Neural cell (in vitro differentiated cells): ENCODE measurements around the gene LHFPL6. TPM values are rescaled to one million over a fixed set of nuclear protein-coding genes. Genes with fewer than 3 reads are reported as not detected.

Experiments used
- H2AFZ ChIP-seq: fragments of 200-600, 300-800 bp; sonication (generic), shearing (Covaris generic); 2 replicates; pipeline ENCODE4 v1.6.0; 2014; ENCODE audit warnings: low read depth, mild to moderate bottlenecking, antibody characterized with exemption, low read length, moderate library complexity
- H3F3A ChIP-seq: fragments of 200-600 bp; shearing (Covaris generic); 2 replicates; pipeline ENCODE4 v1.6.1; 2016; ENCODE audit warnings: mild to moderate bottlenecking, moderate library complexity, mixed read lengths, antibody characterized with exemption, low read length; ENCODE audit not compliant: insufficient read depth, poor library complexity, severe bottlenecking
- H3K27ac ChIP-seq: fragments of 200-600, 300-800 bp; sonication (generic), shearing (Covaris generic); 2 replicates; pipeline ENCODE4 v1.5.1; 2014; ENCODE audit warnings: mild to moderate bottlenecking, low read length, moderate library complexity
- H3K27me3 ChIP-seq: fragments of 300-800, 200-600 bp; sonication (generic), shearing (Covaris generic); 2 replicates; pipeline ENCODE4 v1.6.0; 2014; ENCODE audit warnings: mild to moderate bottlenecking, low read depth, low read length, moderate library complexity; ENCODE audit not compliant: insufficient read depth
- H3K36me3 ChIP-seq: fragments of 300-800, 200-600 bp; sonication (generic), shearing (Covaris generic); 2 replicates; pipeline ENCODE4 v1.5.1; 2014; ENCODE audit warnings: mild to moderate bottlenecking, antibody characterized with exemption, low read length, moderate library complexity; ENCODE audit not compliant: insufficient read depth
- H3K4me2 ChIP-seq: fragments of 300-800, 200-600 bp; sonication (generic), shearing (Covaris generic); 2 replicates; pipeline ENCODE4 v1.6.0; 2014; ENCODE audit warnings: mild to moderate bottlenecking, low read length
- H3K4me3 ChIP-seq: fragments of 300-800, 200-600 bp; sonication (generic), shearing (Covaris generic); 2 replicates; pipeline ENCODE4 v1.5.1; 2014; ENCODE audit warnings: mild to moderate bottlenecking, low read length, moderate library complexity
- H3K79me2 ChIP-seq: fragments of 200-600 bp; shearing (Covaris generic); replicated peaks from 2 replicates; pipeline ENCODE4 v1.6.0; 2014; ENCODE audit warnings: mild to moderate bottlenecking, low read length, moderate library complexity; ENCODE audit not compliant: insufficient read depth
- H3K9ac ChIP-seq: fragments of 300-800, 200-600 bp; sonication (generic), shearing (Covaris generic); 2 replicates; pipeline ENCODE4 v1.6.1; 2016; ENCODE audit warnings: mild to moderate bottlenecking, low read length, mixed read lengths
- H3K9me2 ChIP-seq: fragments of 200-600 bp; shearing (Covaris generic); 2 replicates; pipeline ENCODE4 v1.6.1; 2016; ENCODE audit warnings: mild to moderate bottlenecking, low read length, mixed read lengths; ENCODE audit not compliant: insufficient read depth
- H3K9me3 ChIP-seq: fragments of 200-600, 300-800 bp; sonication (generic), shearing (Covaris generic); 2 replicates; pipeline ENCODE4 v1.6.1; 2016; ENCODE audit warnings: mild to moderate bottlenecking, mixed run types, low read length, moderate library complexity, mixed read lengths
- H4K20me1 ChIP-seq: fragments of 200-600 bp; shearing (Covaris generic); 2 replicates; pipeline ENCODE4 v1.6.1; 2016; ENCODE audit warnings: mild to moderate bottlenecking, mixed run types; ENCODE audit not compliant: insufficient read depth
- CTCF ChIP-seq: fragments of 450-650 bp; IDR thresholded peaks from 2 replicates; pipeline ENCODE4 v1.5.1; 2014; ENCODE audit warnings: antibody characterized with exemption, mild to moderate bottlenecking, moderate library complexity; ENCODE audit not compliant: poor library complexity, severe bottlenecking
- EP300 ChIP-seq: fragments of 450-650 bp; conservative IDR thresholded peaks from 2 replicates; pipeline ENCODE4 v1.6.1; 2014; ENCODE audit warnings: antibody characterized with exemption, mild to moderate bottlenecking, moderate library complexity; ENCODE audit not compliant: poor library complexity, severe bottlenecking
- EZH2 ChIP-seq: fragments of 200-600, 300-800 bp; shearing (Covaris generic), sonication (generic); IDR thresholded peaks from 2 replicates; pipeline ENCODE4 v1.6.1; 2014; ENCODE audit warnings: antibody characterized with exemption, low read length, borderline replicate concordance, mild to moderate bottlenecking; ENCODE audit not compliant: insufficient read depth, poor library complexity, severe bottlenecking
- MXI1 ChIP-seq: fragments of 450-650 bp; conservative IDR thresholded peaks from 2 replicates; pipeline ENCODE4 v1.6.1; 2014; ENCODE audit warnings: antibody characterized with exemption, mild to moderate bottlenecking; ENCODE audit not compliant: poor library complexity, severe bottlenecking
- POLR2AphosphoS5 ChIP-seq: IDR thresholded peaks from 2 replicates; pipeline ENCODE4 v1.6.1; 2012
- RAD21 ChIP-seq: fragments of 450-650 bp; conservative IDR thresholded peaks from 2 replicates; pipeline ENCODE4 v1.6.1; 2014; ENCODE audit warnings: antibody characterized with exemption, mild to moderate bottlenecking, moderate library complexity
- REST ChIP-seq: IDR thresholded peaks from 2 replicates; pipeline ENCODE4 v1.6.1; 2012; ENCODE audit warnings: borderline replicate concordance
- SMC3 ChIP-seq: fragments of 450-650 bp; conservative IDR thresholded peaks from 2 replicates; pipeline ENCODE4 v1.6.1; 2014; ENCODE audit warnings: antibody characterized with exemption, mild to moderate bottlenecking, moderate library complexity; ENCODE audit not compliant: poor library complexity
- TAF1 ChIP-seq: IDR thresholded peaks from 2 replicates; pipeline ENCODE4 v1.6.1; 2012; ENCODE audit warnings: low read depth
- polyA plus RNA-seq: library from polyadenylated mRNA; depleted of rRNA; stranded (reverse); fragments of >200 nt; gene quantifications from 2 replicates; pipeline ENCODE4 v1.2.3, GENCODE V29; 2014

The LHFPL6 gene
- polyA plus RNA-seq, 1 donor from 2014 or later, result 36.3 TPM

- H3K4me2 ChIP-seq, result no peak overlapping the region
- H4K20me1 ChIP-seq, result no peaks in the 10 kb centered on the region
- H2AFZ ChIP-seq, result no peak overlapping the region
- H3F3A ChIP-seq, result no peaks in the 10 kb centered on the region
- H3K9me3 ChIP-seq, result no peaks in the 10 kb centered on the region
- H3K36me3 ChIP-seq, result no peaks in the 10 kb centered on the region
- TF ChIP-seq MXI1 (no peak), TAF1 (no peak), REST (no peak), CTCF (no peak), EZH2 (no peak), POLR2AphosphoS5 (no peak), EP300 (no peak), RAD21 (no peak), SMC3 (no peak)
- no peaks in the 10 kb centered on the region for H3K79me2 ChIP-seq
- no peak overlapping the region for H3K27ac ChIP-seq
- H3K9me2 ChIP-seq, result no peaks in the 10 kb centered on the region
- no peaks in the 10 kb centered on the region for H3K27me3 ChIP-seq
- H3K4me3 ChIP-seq, result no peak overlapping the region
- H3K9ac ChIP-seq, result no peak overlapping the region
These were observed 133.3 kb downstream of the LHFPL6 start for GRCh38 chr13:39469676-39470075.

GRCh38 chr13:39468306-39468705 is 134.7 kb downstream of the LHFPL6 start:
- Histone ChIP-seq H3K9me2 (no peaks in the 10 kb centered on the region), H3F3A (no peaks in the 10 kb centered on the region), H2AFZ (no peak overlapping the region), H3K9ac (no peak overlapping the region), H3K9me3 (no peaks in the 10 kb centered on the region), H3K27me3 (no peaks in the 10 kb centered on the region), H3K36me3 (no peaks in the 10 kb centered on the region), H3K4me2 (no peak overlapping the region), H3K27ac (no peak overlapping the region), H3K79me2 (no peaks in the 10 kb centered on the region), H3K4me3 (no peak overlapping the region), H4K20me1 (no peaks in the 10 kb centered on the region)
- TF ChIP-seq POLR2AphosphoS5 (no peak), MXI1 (no peak), EP300 (no peak), CTCF (no peak), REST (no peak), RAD21 (no peak), EZH2 (no peak), SMC3 (no peak), TAF1 (no peak)
